H1 (cell line): ENCODE results near the gene SUPT20HL1. TPM values are rescaled to one million over a fixed set of nuclear protein-coding genes. Genes with fewer than 3 reads are reported as not detected.

ENCODE experiments used
- CTCF ChIA-PET: fragments of 300-600 bp; sonication (Branson Sonifier 250); formaldehyde crosslinking; loops from one replicate; lab custom pipeline; 2021; ENCODE audit not compliant: partially characterized antibody; lab: Charles Lee
- POLR2A ChIA-PET: fragments of 300-600 bp; sonication (Branson Sonifier 250); formaldehyde crosslinking; loops from one replicate; lab custom pipeline; 2021; ENCODE audit warnings: inconsistent platforms; ENCODE audit not compliant: partially characterized antibody; lab: Charles Lee
- DNase-seq, 2 experiments: peaks; one replicate each; pipeline versions ENCODE4 v3.0.0 to v3.0.0-alpha.2; 2010 to 2022; ENCODE audit warnings: low spot score in 2 of 2, low read depth in 1 of 2, mixed read lengths in 1 of 2
- FAIRE-seq: peaks from 2 replicates; lab custom pipeline; 2011; peaks lifted over from hg19 to GRCh38; lab: Jason Lieb, UNC
- H2AFZ ChIP-seq: 2 replicates; pipeline ENCODE4 v1.8.1; 2012; ENCODE audit warnings: low read length, inconsistent platforms
- H2AK5ac ChIP-seq: 2 replicates; pipeline ENCODE4 v1.6.1; 2013; ENCODE audit warnings: low read depth, low read length
- H2BK120ac ChIP-seq: replicated peaks from 2 replicates; pipeline ENCODE3; 2013; ENCODE audit warnings: low read depth, low read length, inconsistent platforms
- H2BK12ac ChIP-seq: 2 replicates; pipeline ENCODE4 v1.6.1; 2013; ENCODE audit warnings: low read depth, low read length
- H2BK15ac ChIP-seq: 2 replicates; pipeline ENCODE4 v1.6.1; 2013; ENCODE audit warnings: low read length
- H2BK20ac ChIP-seq: 2 replicates; pipeline ENCODE4 v1.6.1; 2013; ENCODE audit warnings: low read length
- H2BK5ac ChIP-seq: 2 replicates; pipeline ENCODE4 v1.6.1; 2013; ENCODE audit warnings: low read depth, low read length
- H3K14ac ChIP-seq: 2 replicates; pipeline ENCODE4 v1.6.1; 2013; ENCODE audit warnings: inconsistent platforms; ENCODE audit not compliant: insufficient read length
- H3K18ac ChIP-seq: 2 replicates; pipeline ENCODE4 v1.6.1; 2013; ENCODE audit warnings: low read length; ENCODE audit errors: extremely low read depth
- H3K23ac ChIP-seq: 2 replicates; pipeline ENCODE4 v1.6.1; 2013; ENCODE audit warnings: inconsistent platforms; ENCODE audit not compliant: insufficient read length
- H3K23me2 ChIP-seq: 2 replicates; pipeline ENCODE4 v1.6.1; 2013; ENCODE audit warnings: low read depth, low read length
- H3K27ac ChIP-seq: 2 replicates; pipeline ENCODE4 v1.6.1; 2011; ENCODE audit warnings: low read depth, low read length, inconsistent platforms
- H3K27me3 ChIP-seq, 4 experiments: replicated peaks in 1 of 4; 1 replicate in 1 of 4; 2 replicates in 3 of 4; pipeline versions ENCODE4 v1.6.1 to v1.8.1; 2011 to 2013; ENCODE audit warnings: low read length in 3 of 4, mild to moderate bottlenecking in 3 of 4, inconsistent platforms in 2 of 4, mixed read lengths in 2 of 4, moderate library complexity in 1 of 4; ENCODE audit not compliant: control insufficient read depth in 3 of 4, insufficient read depth in 3 of 4; ENCODE audit errors: extremely low read depth in 1 of 4
- H3K36me3 ChIP-seq, 4 experiments: 2 replicates each; pipeline versions ENCODE4 v1.6.1 to v1.8.1; 2011 to 2013; ENCODE audit warnings: mild to moderate bottlenecking in 4 of 4, low read length in 3 of 4, moderate library complexity in 2 of 4, control low read depth in 1 of 4, inconsistent platforms in 1 of 4; ENCODE audit not compliant: insufficient read depth in 4 of 4, control insufficient read depth in 2 of 4
- H3K4ac ChIP-seq: replicated peaks from 2 replicates; pipeline ENCODE3; 2013; ENCODE audit warnings: low read length, low read depth, mixed read lengths, inconsistent platforms; ENCODE audit not compliant: insufficient read length
- H3K4me1 ChIP-seq, 4 experiments: replicated peaks in 1 of 4; 1 replicate in 1 of 4; 2 replicates in 3 of 4; pipeline versions ENCODE4 v1.6.1 to v1.8.1; 2011 to 2013; ENCODE audit warnings: low read length in 3 of 4, inconsistent platforms in 2 of 4, mixed read lengths in 1 of 4; ENCODE audit not compliant: insufficient read depth in 4 of 4, control insufficient read depth in 3 of 4
- H3K4me2 ChIP-seq, 2 experiments: 2 replicates each; pipeline versions ENCODE4 v1.6.1 to v1.8.1; 2011 to 2013; ENCODE audit warnings: low read depth in 2 of 2, low read length in 2 of 2, control low read depth in 1 of 2, inconsistent platforms in 1 of 2, mild to moderate bottlenecking in 1 of 2; ENCODE audit not compliant: insufficient read depth in 1 of 2
- H3K4me3 ChIP-seq, 4 experiments: fragments of 200-600, 300-600 bp in 1 of 4; sonication (generic), shearing (Covaris generic), sonication (Bioruptor Twin) in 1 of 4; 2 replicates each; pipeline versions ENCODE4 v1.5.1 to v1.8.1; 2011 to 2016; ENCODE audit warnings: low read length in 4 of 4, low read depth in 3 of 4, control low read depth in 2 of 4, inconsistent platforms in 2 of 4, mild to moderate bottlenecking in 2 of 4, mixed read lengths in 1 of 4, moderate library complexity in 1 of 4; ENCODE audit not compliant: insufficient read depth in 2 of 4; ENCODE audit errors: extremely low read depth in 1 of 4
- H3K56ac ChIP-seq: replicated peaks from 2 replicates; pipeline ENCODE3; 2013; ENCODE audit warnings: low read depth, mild to moderate bottlenecking, mixed read lengths, low read length, inconsistent platforms; ENCODE audit not compliant: insufficient read length
- H3K79me1 ChIP-seq: 2 replicates; pipeline ENCODE4 v1.6.1; 2013; ENCODE audit warnings: low read depth, low read length, control low read depth
- H3K79me2 ChIP-seq, 2 experiments: 2 replicates each; pipeline versions ENCODE4 v1.6.1 to v1.8.1; 2012 to 2013; ENCODE audit warnings: low read length in 2 of 2, mild to moderate bottlenecking in 2 of 2, inconsistent platforms in 1 of 2; ENCODE audit not compliant: insufficient read depth in 2 of 2, control insufficient read depth in 1 of 2
- H3K9ac ChIP-seq, 4 experiments: replicated peaks in 1 of 4; 1 replicate in 1 of 4; 2 replicates in 3 of 4; pipeline versions ENCODE4 v1.6.1 to v1.8.1; 2011 to 2013; ENCODE audit warnings: low read depth in 3 of 4, low read length in 3 of 4, control low read depth in 2 of 4, mild to moderate bottlenecking in 2 of 4, moderate library complexity in 2 of 4, inconsistent platforms in 1 of 4; ENCODE audit errors: extremely low read depth in 1 of 4
- H3K9me3 ChIP-seq, 2 experiments: 2 replicates each; pipeline versions ENCODE4 v1.6.1 to v1.8.1; 2012 to 2013; ENCODE audit warnings: mild to moderate bottlenecking in 2 of 2, moderate library complexity in 2 of 2, control low read depth in 1 of 2, inconsistent platforms in 1 of 2, low read depth in 1 of 2, low read length in 1 of 2, mixed read lengths in 1 of 2; ENCODE audit not compliant: insufficient read depth in 2 of 2
- H4K20me1 ChIP-seq, 2 experiments: replicated peaks in 1 of 2; 2 replicates each; pipeline versions ENCODE3 to v1.8.1; 2011 to 2013; ENCODE audit warnings: inconsistent platforms in 2 of 2, low read length in 2 of 2, mild to moderate bottlenecking in 1 of 2; ENCODE audit not compliant: insufficient read depth in 2 of 2, control insufficient read depth in 1 of 2
- H4K5ac ChIP-seq: 2 replicates; pipeline ENCODE4 v1.6.1; 2013; ENCODE audit warnings: low read length, low read depth, mixed read lengths, inconsistent platforms; ENCODE audit not compliant: insufficient read length
- H4K8ac ChIP-seq: 2 replicates; pipeline ENCODE4 v1.8.0; 2013; ENCODE audit warnings: mild to moderate bottlenecking, moderate library complexity, low read length, inconsistent platforms; ENCODE audit not compliant: insufficient read depth; ENCODE audit errors: extremely low read depth
- H4K91ac ChIP-seq: replicated peaks from 2 replicates; pipeline ENCODE3; 2013; ENCODE audit warnings: low read length, mixed read lengths, inconsistent platforms; ENCODE audit not compliant: insufficient read length
- BACH1 ChIP-seq: IDR thresholded peaks from 2 replicates; pipeline ENCODE4 v1.6.1; 2012; ENCODE audit warnings: low read length, improper control_type of control experiment
- BCL11A ChIP-seq, 2 experiments: IDR thresholded peaks; one replicate each; pipeline ENCODE4 v1.6.1; 2011; ENCODE audit warnings: low read depth in 2 of 2, low read length in 2 of 2, mild to moderate bottlenecking in 2 of 2
- GABPA ChIP-seq: IDR thresholded peaks from 2 replicates; pipeline ENCODE4 v1.6.1; 2011; ENCODE audit warnings: mild to moderate bottlenecking, low read length, moderate library complexity, borderline replicate concordance; ENCODE audit not compliant: insufficient read depth
- HDAC6 ChIP-seq: IDR thresholded peaks from one replicate; pipeline ENCODE4 v1.7.1; 2012; ENCODE audit warnings: low read depth, mild to moderate bottlenecking, inconsistent platforms, low read length, moderate library complexity
- JUND ChIP-seq: IDR thresholded peaks from 2 replicates; pipeline ENCODE4 v1.6.1; 2011; ENCODE audit warnings: mild to moderate bottlenecking, improper control_type of control experiment, low read length
- POLR2A ChIP-seq, 2 experiments: IDR thresholded peaks; 1 replicate in 1 of 2; 2 replicates in 1 of 2; pipeline ENCODE4 v1.6.1; 2011; ENCODE audit warnings: low read depth in 2 of 2, low read length in 2 of 2, mild to moderate bottlenecking in 2 of 2; ENCODE audit errors: control extremely low read depth in 1 of 2
- POLR2AphosphoS5 ChIP-seq: IDR thresholded peaks from 2 replicates; pipeline ENCODE4 v1.6.1; 2011; ENCODE audit warnings: low read depth, low read length
- SUZ12 ChIP-seq: fragments of 200-600 bp; sonication (generic); IDR thresholded peaks from 2 replicates; pipeline ENCODE4 v1.6.1; 2012; ENCODE audit warnings: mild to moderate bottlenecking, inconsistent platforms, low read length, moderate library complexity, mixed read lengths
- TAF1 ChIP-seq: IDR thresholded peaks from 2 replicates; pipeline ENCODE4 v1.6.1; 2011; ENCODE audit warnings: mild to moderate bottlenecking, low read depth, low read length
- TAF7 ChIP-seq: optimal IDR thresholded peaks from 2 replicates; pipeline ENCODE3; 2011; ENCODE audit warnings: low read depth, mild to moderate bottlenecking, inconsistent platforms, low read length, moderate library complexity, borderline replicate concordance
- TCF12 ChIP-seq: IDR thresholded peaks from 2 replicates; pipeline ENCODE4 v1.6.1; 2011; ENCODE audit warnings: low read depth, mild to moderate bottlenecking, low read length
- YY1 ChIP-seq: IDR thresholded peaks from 2 replicates; pipeline ENCODE4 v1.6.1; 2011; ENCODE audit warnings: low read depth, mild to moderate bottlenecking, low read length
- polyA plus RNA-seq, 7 experiments: library from polyadenylated mRNA; depleted of rRNA in 3 of 7; stranded (reverse) in 5 of 7; unstranded in 2 of 7; fragments of >200 nt in 5 of 7; fragments of 200-250 nt in 2 of 7; gene quantifications; 1 replicate in 5 of 7; 2 replicates in 1 of 7; 4 replicates in 1 of 7; pipeline versions ENCODE4 v1.2.1 to v1.2.3, GENCODE V29; 2011 to 2013; ENCODE audit warnings: missing spikeins in 2 of 7, mixed read lengths in 2 of 7
- total RNA-seq: library from RNA; stranded (reverse); fragmentation: NEBNext Ultra II Directional; extraction: Animal tissue kit (Norgen Biotek cat#: 25700); gene quantifications from 2 replicates; pipeline ENCODE4 v1.2.1, GENCODE V29; 2021
- TF ChIP-seq, protein P1 (sequence below): IDR thresholded peaks from 2 replicates; pipeline ENCODE4 v1.6.1; 2012; ENCODE audit warnings: inconsistent platforms
- TF ChIP-seq, protein P2 (sequence below): IDR thresholded peaks from 2 replicates; pipeline ENCODE4 v1.6.1; 2011; ENCODE audit warnings: low read length, improper control_type of control experiment

SUPT20HL1 gene
- total and polyA plus RNA-seq, 2 of the 8 experiments (the other 6 are each of a cell fraction or from before 2014, with no cell fraction given): not detected

GRCh38 chrX:24357106-24357505, 3.3 kb upstream of the SUPT20HL1 start:
- H2BK12ac ChIP-seq: no peak overlapping the region
- no peak overlapping the region for H2AFZ ChIP-seq
- H3K79me1 ChIP-seq: no peaks in the 10 kb centered on the region
- H4K8ac ChIP-seq: no peak overlapping the region
- H3K36me3 ChIP-seq: no peaks in the 10 kb centered on the region
- H3K9ac ChIP-seq: no peak overlapping the region
- H4K20me1 ChIP-seq: no peaks in the 10 kb centered on the region
- no peak overlapping the region for H4K5ac ChIP-seq
- H3K23me2 ChIP-seq: no peaks in the 10 kb centered on the region
- H3K79me2 ChIP-seq: no peaks in the 10 kb centered on the region
- FAIRE-seq (peak; percentile 52), DNase-seq (no peak)
- H2BK5ac ChIP-seq: no peak overlapping the region
- no peak overlapping the region for H3K4me2 ChIP-seq
- no peak overlapping the region for H3K4ac ChIP-seq
- CTCF ChIA-PET: interaction anchor here (0.6 to 1.6 kb wide), 3 partner anchors 17 to 204 kb away, joined by 3 read pairs; no protein-coding TSS in a partner anchor
- no peaks in the 10 kb centered on the region for H3K4me1 ChIP-seq
- H3K9me3 ChIP-seq: no peaks in the 10 kb centered on the region
- H3K4me3 ChIP-seq: no peak overlapping the region
- H4K91ac ChIP-seq: no peak overlapping the region
- POLR2A ChIA-PET: no interaction called here
- no peak for TF ChIP-seq BCL11A (IDR thresholded peaks at IDR 0.05; ENCODE audit: low read depth in 2 of 2, low read length in 2 of 2)
- no peak for TF ChIP-seq TAF7
- TF ChIP-seq, protein P1, sequence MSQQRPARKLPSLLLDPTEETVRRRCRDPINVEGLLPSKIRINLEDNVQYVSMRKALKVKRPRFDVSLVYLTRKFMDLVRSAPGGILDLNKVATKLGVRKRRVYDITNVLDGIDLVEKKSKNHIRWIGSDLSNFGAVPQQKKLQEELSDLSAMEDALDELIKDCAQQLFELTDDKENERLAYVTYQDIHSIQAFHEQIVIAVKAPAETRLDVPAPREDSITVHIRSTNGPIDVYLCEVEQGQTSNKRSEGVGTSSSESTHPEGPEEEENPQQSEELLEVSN: no peak
- no peak for TF ChIP-seq SUZ12
- no peak for TF ChIP-seq GABPA
- TF ChIP-seq HDAC6: no peak
- TF ChIP-seq TAF1: no peak
- no peak for TF ChIP-seq YY1
- TF ChIP-seq, protein P2, sequence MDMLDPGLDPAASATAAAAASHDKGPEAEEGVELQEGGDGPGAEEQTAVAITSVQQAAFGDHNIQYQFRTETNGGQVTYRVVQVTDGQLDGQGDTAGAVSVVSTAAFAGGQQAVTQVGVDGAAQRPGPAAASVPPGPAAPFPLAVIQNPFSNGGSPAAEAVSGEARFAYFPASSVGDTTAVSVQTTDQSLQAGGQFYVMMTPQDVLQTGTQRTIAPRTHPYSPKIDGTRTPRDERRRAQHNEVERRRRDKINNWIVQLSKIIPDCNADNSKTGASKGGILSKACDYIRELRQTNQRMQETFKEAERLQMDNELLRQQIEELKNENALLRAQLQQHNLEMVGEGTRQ: no peak
- TF ChIP-seq BACH1: no peak
- no peak for TF ChIP-seq TCF12
- TF ChIP-seq POLR2A (IDR thresholded peaks at IDR 0.05; ENCODE audit: control extremely low read depth in 1 of 2, low read depth in 2 of 2, low read length in 2 of 2): no peak
- no peak for TF ChIP-seq JUND
- no peak for TF ChIP-seq POLR2AphosphoS5
- no peak overlapping the region for H2BK20ac ChIP-seq
- no peak overlapping the region for H2BK120ac ChIP-seq
- no peak overlapping the region for H2BK15ac ChIP-seq
- no peak overlapping the region for H2AK5ac ChIP-seq
- H3K18ac ChIP-seq: no peak overlapping the region
- H3K23ac ChIP-seq: no peak overlapping the region
- H3K27me3 ChIP-seq: no peaks in the 10 kb centered on the region
- H3K27ac ChIP-seq: no peak overlapping the region
- H3K56ac ChIP-seq: no peak overlapping the region
- H3K14ac ChIP-seq: no peak overlapping the region
